ENCODE results near the gene PRKCH.

PRKCH gene

GRCh38 chr14:61589691-61590581, 268.6 kb downstream of the PRKCH start:
- DNase-seq (ENCODE audit: low read depth), result no peak

- no peak for DNase-seq (ENCODE audit: low read depth)
Observed at GRCh38 chr14:61591862-61592261, 270.5 kb downstream of the PRKCH start.

GRCh38 chr14:61593330-61593729, 272.0 kb downstream of the PRKCH start:
- DNase-seq (ENCODE audit: low read depth), result no peak

GRCh38 chr14:61596990-61597389, 275.6 kb downstream of the PRKCH start:
- DNase-seq (ENCODE audit: low read depth), result no peak

- DNase-seq (ENCODE audit: low read depth), result no peak
Observed at GRCh38 chr14:61598980-61599379, 277.6 kb downstream of the PRKCH start.

GRCh38 chr14:61599942-61600341, 278.6 kb downstream of the PRKCH start:
- DNase-seq (ENCODE audit: low read depth), result no peak

Measured in activated gamma-delta T cell treated with anti-CD3 and anti-CD28 coated beads, Interleukin-2, amount 50 U/mL, for 16 hours (primary cell).